ENCODE results near the gene PTMA.

Gene PTMA

DNA sequence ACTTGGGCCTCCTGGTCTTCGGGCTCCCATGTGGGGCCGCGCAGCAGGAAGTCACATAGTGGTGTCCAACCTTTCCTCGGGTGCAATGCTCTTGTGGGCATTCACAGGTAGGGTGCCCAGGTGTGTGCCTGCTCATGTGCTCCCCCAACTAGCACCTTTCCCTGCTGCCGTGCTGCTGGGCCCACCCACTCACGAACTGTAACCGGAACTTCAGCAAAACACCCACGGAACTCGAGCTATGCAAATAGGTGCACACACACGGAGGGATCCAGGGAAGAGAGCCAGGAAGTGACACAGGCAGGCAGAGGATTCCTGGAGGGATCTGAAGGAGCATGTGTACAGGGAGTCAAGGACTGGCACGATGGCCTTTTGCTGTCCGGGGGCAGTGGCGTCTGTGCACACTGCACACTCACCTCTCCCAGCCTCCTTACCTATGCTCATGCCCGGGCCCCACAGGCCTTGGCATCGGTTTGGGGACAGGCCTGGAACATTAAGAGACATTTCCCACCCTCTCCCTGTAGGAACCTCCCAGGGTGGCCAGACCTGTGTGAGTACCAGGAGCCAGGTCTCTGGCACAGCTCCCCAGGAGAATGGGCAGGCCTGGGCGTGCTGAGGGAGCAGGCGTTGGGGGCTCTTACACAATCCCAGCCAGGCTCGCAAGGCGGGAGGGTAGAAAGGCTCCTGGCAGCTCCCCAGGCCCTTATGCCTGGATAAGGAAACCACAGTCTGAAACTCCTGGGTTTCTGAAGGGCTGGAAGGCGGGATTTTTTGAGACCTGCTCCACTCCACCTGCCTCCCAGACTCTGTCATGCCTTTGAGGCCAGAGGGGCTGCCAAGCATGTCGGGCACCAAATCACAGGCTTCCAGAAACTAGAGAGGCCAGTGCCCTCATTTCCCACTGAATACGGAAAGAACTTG lies 6.6 kb upstream of the PTMA start:
- H3K4me3 ChIP-seq (ENCODE audit: low read depth, low read length) = no peak overlapping the region
- no peak for TF ChIP-seq CTCF (IDR thresholded peaks at IDR 0.05; ENCODE audit: control insufficient read depth, extremely low read depth, insufficient read depth)
- no peak for DNase-seq (ENCODE audit: low read depth)

DNA sequence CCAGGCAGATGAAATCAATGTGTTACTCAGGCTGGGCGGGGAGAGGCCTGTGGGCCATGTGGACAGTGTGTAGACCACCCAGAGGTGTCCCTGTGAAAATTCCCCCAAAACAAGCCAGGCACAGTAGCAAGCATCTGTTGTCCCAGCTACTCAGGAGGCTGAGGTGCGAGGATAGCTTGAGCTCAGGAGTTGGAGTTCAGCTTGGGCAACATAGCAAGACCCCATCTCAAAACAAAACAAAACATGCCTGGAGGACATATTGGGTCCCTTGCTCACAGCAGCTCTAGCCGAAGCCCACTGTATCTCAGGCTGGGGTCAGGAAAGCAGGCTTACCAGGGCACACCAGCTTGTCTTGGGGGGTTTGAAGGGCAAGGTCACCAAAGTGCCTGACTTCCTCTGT lies 4.3 kb upstream of the PTMA start:
- DNase-seq (ENCODE audit: low read depth) = no peak
- TF ChIP-seq CTCF (IDR thresholded peaks at IDR 0.05; ENCODE audit: control insufficient read depth, extremely low read depth, insufficient read depth) = no peak
- no peak overlapping the region for H3K4me3 ChIP-seq (ENCODE audit: low read depth, low read length)

DNA sequence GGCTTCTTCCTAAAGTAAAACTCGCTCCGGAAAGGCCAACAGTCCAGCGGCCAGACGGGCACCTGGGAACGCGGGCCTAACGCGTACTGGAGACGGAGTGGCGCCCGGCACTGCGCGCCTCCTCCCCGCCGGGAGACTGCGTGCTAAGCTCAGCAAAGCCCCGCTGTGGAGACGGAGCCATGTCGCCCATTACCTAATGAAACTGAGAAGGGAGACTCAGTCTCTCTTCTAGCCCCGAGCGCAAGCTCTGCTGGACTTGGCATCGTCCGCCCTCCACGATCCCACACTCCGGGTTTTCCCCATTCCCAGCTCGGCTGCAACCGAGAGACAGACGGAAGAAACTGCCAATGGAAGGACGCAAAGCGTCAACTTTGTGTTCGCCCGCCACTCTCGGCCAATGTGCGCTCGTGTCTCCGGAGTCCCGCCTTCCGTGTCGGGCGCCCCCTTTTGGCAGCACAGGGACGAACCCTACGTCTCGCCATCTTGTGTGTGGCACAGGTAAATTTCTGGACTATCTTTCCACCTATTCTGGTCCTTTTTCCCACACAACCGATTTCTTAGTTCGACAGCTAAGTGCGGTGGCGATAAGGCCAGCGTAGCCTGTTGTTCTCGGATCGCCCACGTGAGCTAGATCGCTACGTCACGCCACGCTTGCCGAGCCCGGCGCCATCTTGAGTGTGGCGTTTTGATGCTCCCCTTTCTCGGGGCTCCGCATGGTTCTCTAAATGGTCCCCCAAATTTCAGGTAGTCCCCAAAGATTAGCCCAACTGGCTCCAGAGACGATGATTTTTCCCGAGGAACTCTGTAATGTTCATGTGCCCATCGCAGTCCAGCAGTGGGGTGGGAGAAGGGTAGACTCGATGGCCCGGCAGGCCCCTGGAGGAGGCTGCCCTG lies 1.3 kb upstream of the PTMA start:
- peak; percentile 83 for TF ChIP-seq CTCF (IDR thresholded peaks at IDR 0.05; ENCODE audit: control insufficient read depth, extremely low read depth, insufficient read depth)
- peak; percentile 95 for DNase-seq (ENCODE audit: low read depth)
- peak overlapping the region; percentile 78 for H3K4me3 ChIP-seq (ENCODE audit: low read depth, low read length)

- no peak for TF ChIP-seq CTCF (IDR thresholded peaks at IDR 0.05; ENCODE audit: control insufficient read depth, extremely low read depth, insufficient read depth)
- no peak for DNase-seq (ENCODE audit: low read depth)
These were observed 749 bp upstream of the PTMA start for GRCh38 chr2:231707625-231707926.

DNA sequence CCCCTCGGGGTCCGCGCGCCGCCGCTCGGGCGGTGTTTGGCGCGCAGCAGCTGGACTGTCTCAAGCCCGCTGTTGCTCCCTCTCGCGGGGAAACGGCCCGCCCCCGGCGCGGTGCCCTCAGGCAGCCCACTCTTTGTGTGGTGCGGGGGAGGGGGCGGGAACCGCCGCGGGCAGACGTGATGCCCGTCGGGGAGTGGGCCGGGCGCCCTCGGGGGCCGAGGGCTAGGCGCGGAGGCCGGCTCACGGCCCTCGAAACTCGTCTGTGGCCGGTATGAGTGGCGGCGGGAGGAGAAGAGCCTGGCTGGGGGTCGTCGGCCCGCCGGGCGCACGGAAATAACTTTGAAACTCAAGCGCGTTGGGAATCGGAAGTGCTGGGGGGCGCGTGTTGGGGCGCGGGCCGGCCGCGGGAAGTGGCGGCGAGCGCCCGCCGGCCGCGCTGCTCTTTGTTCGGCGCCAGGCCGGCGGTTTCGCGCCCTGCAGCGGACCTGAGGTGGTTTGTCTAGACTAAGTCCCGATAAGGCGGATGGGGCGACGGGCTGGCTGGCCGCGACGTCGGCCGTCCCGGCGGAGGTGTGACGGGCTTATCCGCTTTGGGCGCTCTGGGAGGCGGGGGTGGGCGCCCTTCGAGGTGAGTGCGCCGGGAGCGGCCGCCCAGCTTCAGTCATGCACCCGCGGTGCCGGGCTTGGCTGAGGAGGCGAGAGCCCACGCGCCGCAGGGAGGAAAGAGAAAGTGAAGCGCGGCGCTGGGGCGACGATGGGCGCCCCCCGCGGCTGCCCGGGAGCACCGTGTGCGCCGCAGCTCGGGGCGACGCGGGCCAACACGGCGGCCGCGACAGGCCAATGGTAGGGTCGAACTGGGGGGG lies 679 bp downstream of the PTMA start:
- TF ChIP-seq CTCF (IDR thresholded peaks at IDR 0.05; ENCODE audit: control insufficient read depth, extremely low read depth, insufficient read depth) = peak; percentile 26
- DNase-seq (ENCODE audit: low read depth) = no peak

More at GRCh38 chr2:231707625-231707926, 749 bp upstream of the PTMA start:
- H3K4me3 ChIP-seq (ENCODE audit: low read depth, low read length) = peak overlapping the region; percentile 78

GRCh38 chr2:231709636-231709980 lies 1.3 kb downstream of the PTMA start:
- DNase-seq (ENCODE audit: low read depth) = no peak
- peak overlapping the region; percentile 94 for H3K4me3 ChIP-seq (ENCODE audit: low read depth, low read length)
- no peak for TF ChIP-seq CTCF (IDR thresholded peaks at IDR 0.05; ENCODE audit: control insufficient read depth, extremely low read depth, insufficient read depth)

More for the DNA sequence above, 679 bp downstream of the PTMA start:
- H3K4me3 ChIP-seq (ENCODE audit: low read depth, low read length) = peak overlapping the region; percentile 94
